Measurements from ENCODE around the gene TNFRSF25. TPM values are rescaled to one million over a fixed set of nuclear protein-coding genes. Genes with fewer than 3 reads are reported as not detected.

TNFRSF25 gene
- total and polyA plus RNA-seq, 9 of the 15 experiments (the other 6 are each of a cell fraction or from before 2014, with no cell fraction given) = 0.24 to 0.49 TPM; not detected in 7

DNA sequence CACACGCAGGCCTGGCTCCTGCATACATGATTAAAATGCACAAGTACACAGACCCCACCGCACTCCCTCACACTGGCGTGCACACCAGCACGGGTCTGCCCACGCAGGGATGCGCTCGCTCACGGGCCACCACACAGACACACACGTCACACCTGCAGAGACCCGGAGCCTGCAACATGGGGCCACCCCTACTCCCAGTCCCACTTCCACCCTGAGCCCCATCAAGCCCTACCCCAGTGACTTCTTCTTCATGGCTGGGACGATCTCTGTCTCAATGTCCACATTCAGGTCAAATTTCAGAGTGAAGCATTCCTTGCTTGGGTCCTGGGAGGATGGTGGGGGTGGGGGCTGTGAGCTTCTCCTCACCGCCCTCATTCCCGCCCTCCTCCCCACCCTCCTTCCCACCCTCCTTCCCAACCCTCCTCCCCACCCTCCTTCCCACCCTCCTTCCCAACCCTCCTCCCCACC is 8.9 kb upstream of the TNFRSF25 start:
- H3K27me3 ChIP-seq (ENCODE audit: control insufficient read depth in 2 of 2, insufficient read depth in 2 of 2, low read length in 2 of 2) = peaks cover 33 to 75% of the 10 kb centered on the region in 2 experiments
- H3K27ac ChIP-seq (ENCODE audit: extremely low read depth, low read depth, low read length) = no peak overlapping the region
- H3K36me3 ChIP-seq (ENCODE audit: control insufficient read depth, insufficient read depth, low read length) = no peaks in the 10 kb centered on the region
- no peaks in the 10 kb centered on the region for H3K9me3 ChIP-seq (replicated peaks; ENCODE audit: control insufficient read depth, insufficient read depth, low read depth, low read length)
- no peaks in the 10 kb centered on the region for H3K9me1 ChIP-seq (ENCODE audit: control insufficient read depth, insufficient read depth, low read length)
- in situ Hi-C loops (cut with MboI) = loop anchor here (5.0 to 25.0 kb wide), 2 partner anchors 63 to 737 kb away; no protein-coding TSS in a partner anchor
- ATAC-seq (0 out of 3 replicates have a peak, but pooled peaks have one; percentile 3), DNase-seq (ENCODE audit: extremely low read depth in 1 of 4, low spot score in 3 of 4) (no peak), FAIRE-seq (no peak)
- H2AFZ ChIP-seq (ENCODE audit: low read depth, low read length) = no peak overlapping the region
- H3K4me1 ChIP-seq (replicated peaks in 1 of 2; ENCODE audit: control insufficient read depth in 2 of 2, insufficient read depth in 2 of 2, low read length in 2 of 2) = peaks cover 10 to 58% of the 10 kb centered on the region in 2 experiments; a peak in 4 of 5 replicates
- H3K9ac ChIP-seq (ENCODE audit: insufficient read depth in 1 of 2, low read depth in 2 of 2, low read length in 2 of 2) = no peak overlapping the region
- H3K4me3 ChIP-seq = no peak overlapping the region
- CTCF ChIA-PET (ENCODE audit: low intra/inter-chr PET ratio) = interaction anchor here (1.3 kb wide), 2 partner anchors 127 to 228 kb away, joined by 4 to 6 read pairs; no protein-coding TSS in a partner anchor
- intact Hi-C loops (cut with micrococcal nuclease) = loop anchor here (1.0 to 5.0 kb wide), 2 partner anchors 68 to 127 kb away; no protein-coding TSS in a partner anchor
- no peak overlapping the region for H3K4me2 ChIP-seq (ENCODE audit: insufficient read depth, low read length)
- WGBS (ENCODE audit: insufficient coverage, low coverage, missing lambda C conversion rate) = 17% methylated on average over 11 of the region's 13 CpGs
- H4K20me1 ChIP-seq (replicated peaks; ENCODE audit: control insufficient read depth, insufficient read depth, low read length) = peaks cover 40% of the 10 kb centered on the region
- TF ChIP-seq, protein P1, sequence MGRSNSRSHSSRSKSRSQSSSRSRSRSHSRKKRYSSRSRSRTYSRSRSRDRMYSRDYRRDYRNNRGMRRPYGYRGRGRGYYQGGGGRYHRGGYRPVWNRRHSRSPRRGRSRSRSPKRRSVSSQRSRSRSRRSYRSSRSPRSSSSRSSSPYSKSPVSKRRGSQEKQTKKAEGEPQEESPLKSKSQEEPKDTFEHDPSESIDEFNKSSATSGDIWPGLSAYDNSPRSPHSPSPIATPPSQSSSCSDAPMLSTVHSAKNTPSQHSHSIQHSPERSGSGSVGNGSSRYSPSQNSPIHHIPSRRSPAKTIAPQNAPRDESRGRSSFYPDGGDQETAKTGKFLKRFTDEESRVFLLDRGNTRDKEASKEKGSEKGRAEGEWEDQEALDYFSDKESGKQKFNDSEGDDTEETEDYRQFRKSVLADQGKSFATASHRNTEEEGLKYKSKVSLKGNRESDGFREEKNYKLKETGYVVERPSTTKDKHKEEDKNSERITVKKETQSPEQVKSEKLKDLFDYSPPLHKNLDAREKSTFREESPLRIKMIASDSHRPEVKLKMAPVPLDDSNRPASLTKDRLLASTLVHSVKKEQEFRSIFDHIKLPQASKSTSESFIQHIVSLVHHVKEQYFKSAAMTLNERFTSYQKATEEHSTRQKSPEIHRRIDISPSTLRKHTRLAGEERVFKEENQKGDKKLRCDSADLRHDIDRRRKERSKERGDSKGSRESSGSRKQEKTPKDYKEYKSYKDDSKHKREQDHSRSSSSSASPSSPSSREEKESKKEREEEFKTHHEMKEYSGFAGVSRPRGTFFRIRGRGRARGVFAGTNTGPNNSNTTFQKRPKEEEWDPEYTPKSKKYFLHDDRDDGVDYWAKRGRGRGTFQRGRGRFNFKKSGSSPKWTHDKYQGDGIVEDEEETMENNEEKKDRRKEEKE (IDR thresholded peaks at IDR 0.05; ENCODE audit: borderline replicate concordance in 1 of 2, control insufficient read depth in 1 of 2, low read depth in 2 of 2, low read length in 1 of 2) = no peak
- TF ChIP-seq, protein P2, sequence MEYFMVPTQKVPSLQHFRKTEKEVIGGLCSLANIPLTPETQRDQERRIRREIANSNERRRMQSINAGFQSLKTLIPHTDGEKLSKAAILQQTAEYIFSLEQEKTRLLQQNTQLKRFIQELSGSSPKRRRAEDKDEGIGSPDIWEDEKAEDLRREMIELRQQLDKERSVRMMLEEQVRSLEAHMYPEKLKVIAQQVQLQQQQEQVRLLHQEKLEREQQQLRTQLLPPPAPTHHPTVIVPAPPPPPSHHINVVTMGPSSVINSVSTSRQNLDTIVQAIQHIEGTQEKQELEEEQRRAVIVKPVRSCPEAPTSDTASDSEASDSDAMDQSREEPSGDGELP (CRISPR knock-in tag; IDR thresholded peaks at IDR 0.05; ENCODE audit: borderline replicate concordance) = no peak
- TF ChIP-seq ARID2 (IDR thresholded peaks at IDR 0.05) = no peak
- TF ChIP-seq ASH1L (IDR thresholded peaks at IDR 0.05; ENCODE audit: borderline replicate concordance, low read depth, partially characterized antibody) = no peak
- TF ChIP-seq, protein P3, sequence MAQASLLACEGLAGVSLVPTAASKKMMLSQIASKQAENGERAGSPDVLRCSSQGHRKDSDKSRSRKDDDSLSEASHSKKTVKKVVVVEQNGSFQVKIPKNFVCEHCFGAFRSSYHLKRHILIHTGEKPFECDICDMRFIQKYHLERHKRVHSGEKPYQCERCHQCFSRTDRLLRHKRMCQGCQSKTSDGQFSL (CRISPR knock-in tag; IDR thresholded peaks at IDR 0.05) = no peak
- TF ChIP-seq, protein P3 (tag; IDR thresholded peaks at IDR 0.05) = no peak
- peak; percentile 34 for TF ChIP-seq ZNF263 (CRISPR knock-in tag; IDR thresholded peaks at IDR 0.05; ENCODE audit: borderline replicate concordance)
- no peak for TF ChIP-seq KLF13 (tag; IDR thresholded peaks at IDR 0.05; ENCODE audit: borderline replicate concordance, low read depth)
- no peaks in the 10 kb centered on the region for H3K79me2 ChIP-seq (ENCODE audit: control insufficient read depth, insufficient read depth, low read length)
- POLR2A ChIA-PET = no interaction called here
- no TSS peak for BruUV-seq (replicated peaks)
